Measurements from ENCODE around the gene MAML2.

Gene MAML2

GRCh38 chr11:96144553-96144952 lies 198.4 kb downstream of the MAML2 start:
- DNase-seq (ENCODE audit: low spot score) = no peak
- no peak for TF ChIP-seq CTCF (IDR thresholded peaks at IDR 0.05; ENCODE audit: extremely low read depth, missing control alignments)

DNA sequence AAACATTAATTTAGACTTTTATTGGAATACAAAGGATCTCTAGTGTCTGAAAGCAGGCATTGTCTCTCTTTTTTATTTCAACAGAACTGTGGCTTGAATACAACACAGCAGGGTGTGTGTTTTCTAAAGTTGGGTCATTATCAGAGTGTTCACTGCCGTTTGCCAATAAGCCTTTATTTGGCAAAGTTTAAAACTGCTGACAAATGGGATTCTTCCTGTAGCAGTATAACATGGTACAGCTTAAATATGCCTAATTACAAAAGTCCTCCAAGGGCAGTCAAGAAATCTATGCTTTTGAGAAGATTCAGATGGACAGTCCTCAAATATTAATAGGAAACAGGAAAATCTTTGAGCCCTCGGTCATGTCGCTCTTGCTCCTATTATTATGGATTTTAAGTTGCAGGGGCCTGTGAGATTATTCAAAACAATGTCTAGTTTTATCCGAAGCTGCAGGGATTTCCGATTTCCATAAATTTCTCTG lies 199.9 kb downstream of the MAML2 start:
- DNase-seq (ENCODE audit: low spot score) = no peak

GRCh38 chr11:96141626-96142025 lies 201.4 kb downstream of the MAML2 start:
- TF ChIP-seq CTCF (IDR thresholded peaks at IDR 0.05; ENCODE audit: extremely low read depth, missing control alignments) = no peak
- DNase-seq (ENCODE audit: low spot score) = no peak

More for the DNA sequence above, 199.9 kb downstream of the MAML2 start:
- no peak for TF ChIP-seq CTCF (IDR thresholded peaks at IDR 0.05; ENCODE audit: extremely low read depth, missing control alignments)

GRCh38 chr11:96139691-96140090 lies 203.3 kb downstream of the MAML2 start:
- TF ChIP-seq CTCF (IDR thresholded peaks at IDR 0.05; ENCODE audit: extremely low read depth, missing control alignments) = no peak
- DNase-seq (ENCODE audit: low spot score) = no peak

DNA sequence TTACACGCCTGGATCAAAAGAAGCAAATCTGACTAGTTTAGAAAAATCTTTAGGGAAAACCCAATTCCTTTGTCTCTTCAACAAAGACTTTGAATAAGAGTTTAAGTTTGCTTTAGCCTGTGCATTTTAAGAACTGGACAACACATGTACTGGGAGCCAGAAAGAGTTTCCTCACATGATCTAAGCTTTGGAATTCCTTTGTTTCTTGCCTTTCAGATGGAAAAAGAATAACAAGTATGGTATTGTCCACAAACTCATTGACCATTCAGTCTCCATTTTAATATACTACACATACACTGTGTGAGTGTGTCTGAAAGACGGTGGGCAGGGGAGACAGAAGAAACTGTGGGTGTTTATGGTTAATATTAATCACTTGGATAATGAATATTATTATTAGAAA lies 205.6 kb downstream of the MAML2 start:
- no peak for TF ChIP-seq CTCF (IDR thresholded peaks at IDR 0.05; ENCODE audit: extremely low read depth, missing control alignments)
- no peak for DNase-seq (ENCODE audit: low spot score)

DNA sequence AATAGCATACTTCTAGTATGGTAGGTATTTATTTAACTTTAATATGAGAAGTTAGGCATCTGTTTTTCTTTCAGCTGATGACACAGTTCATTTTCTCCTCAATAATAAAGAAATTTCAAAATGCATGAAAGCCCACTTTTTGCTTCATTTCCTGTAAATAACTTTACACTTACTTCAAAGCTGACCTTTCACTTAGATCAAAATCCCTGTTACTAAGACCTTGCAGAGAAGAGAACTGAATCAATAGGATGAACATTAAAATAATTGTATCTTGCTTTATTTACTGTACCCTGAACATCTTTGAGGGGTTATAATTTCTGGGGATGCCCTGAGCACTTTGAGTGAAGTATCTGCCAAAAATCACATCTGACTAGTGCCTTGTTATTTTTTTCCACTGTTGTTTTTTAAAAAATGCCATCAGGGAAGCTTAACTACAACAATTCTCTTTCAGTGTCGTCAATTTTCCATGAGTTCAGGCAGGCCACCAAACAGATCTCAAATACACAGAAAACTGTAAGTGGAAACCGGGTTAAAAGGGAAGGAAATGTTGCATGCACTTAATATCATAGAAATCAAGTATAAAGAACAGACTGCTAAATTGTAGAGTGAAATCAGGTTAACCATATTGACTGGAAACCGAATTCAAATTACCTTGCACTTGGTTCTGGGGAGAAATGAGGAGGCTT lies 206.2 kb downstream of the MAML2 start:
- no peak for TF ChIP-seq CTCF (IDR thresholded peaks at IDR 0.05; ENCODE audit: extremely low read depth, missing control alignments)

GRCh38 chr11:96134602-96135001 lies 208.4 kb downstream of the MAML2 start:
- no peak for TF ChIP-seq CTCF (IDR thresholded peaks at IDR 0.05; ENCODE audit: extremely low read depth, missing control alignments)
- DNase-seq (ENCODE audit: low spot score) = no peak

More for the DNA sequence above, 206.2 kb downstream of the MAML2 start:
- no peak for DNase-seq (ENCODE audit: low spot score)

All from GM20000 (cell line).